DND-41 (cell line): ENCODE measurements around the gene SPDL1.

ENCODE experiments used
- CTCF ChIP-seq: IDR thresholded peaks from 2 replicates; pipeline ENCODE4 v1.5.1; 2012; ENCODE audit warnings: borderline replicate concordance, low read length, moderate library complexity, mild to moderate bottlenecking; ENCODE audit not compliant: poor library complexity, severe bottlenecking; ENCODE audit errors: extremely low read depth
- EZH2 ChIP-seq: IDR thresholded peaks from 3 replicates; pipeline ENCODE4 v1.6.1; 2012; ENCODE audit warnings: borderline replicate concordance, low read depth, mild to moderate bottlenecking, moderate library complexity, low read length, inconsistent platforms; ENCODE audit not compliant: severe bottlenecking

- TF ChIP-seq CTCF = no peak
- TF ChIP-seq EZH2 = no peak
These were observed 49.2 kb upstream of the SPDL1 start for GRCh38 chr5:169534311-169534880.
